Type B pancreatic cell (in vitro differentiated cells): Measurements from ENCODE around the gene ACVR2A. TPM values are rescaled to one million over a fixed set of nuclear protein-coding genes. Genes with fewer than 3 reads are reported as not detected.

Experiments
- DNase-seq: peaks from one replicate; pipeline ENCODE4 v3.0.0; 2021; ENCODE audit warnings: mixed read lengths; ENCODE audit not compliant: unreplicated experiment; ENCODE audit errors: extremely low spot score
- H3K27ac Mint-ChIP-seq: 2 replicates; pipeline ENCODE4 v1.8.0; 2021; ENCODE audit warnings: mild to moderate bottlenecking, mixed read lengths
- H3K27me3 Mint-ChIP-seq: 2 replicates; pipeline ENCODE4 v1.8.0; 2021; ENCODE audit warnings: mixed read lengths
- H3K36me3 Mint-ChIP-seq: 2 replicates; pipeline ENCODE4 v1.8.0; 2021; ENCODE audit warnings: mixed read lengths
- H3K4me1 Mint-ChIP-seq: one replicate; pipeline ENCODE4 v1.8.0; 2021; ENCODE audit warnings: mixed read lengths; ENCODE audit not compliant: unreplicated experiment
- H3K4me3 Mint-ChIP-seq: 2 replicates; pipeline ENCODE4 v1.8.0; 2021; ENCODE audit warnings: mild to moderate bottlenecking, mixed read lengths
- H3K9me3 Mint-ChIP-seq: 2 replicates; pipeline ENCODE4 v1.8.0; 2021; ENCODE audit warnings: mixed read lengths
- total RNA-seq: library from RNA; stranded (reverse); gene quantifications from 2 replicates; pipeline ENCODE4 v1.2.1, GENCODE V29; 2021; ENCODE audit warnings: low replicate concordance
- TF ChIP-seq, protein P1 (sequence below): fragments of 200-600 bp; sonication (generic); conservative IDR thresholded peaks from 2 replicates; pipeline ENCODE4 v1.5.0; 2021; ENCODE audit warnings: antibody characterized with exemption, mild to moderate bottlenecking

The ACVR2A gene
- total RNA-seq, 1 donor from 2014 or later, result 31.9 TPM

DNA sequence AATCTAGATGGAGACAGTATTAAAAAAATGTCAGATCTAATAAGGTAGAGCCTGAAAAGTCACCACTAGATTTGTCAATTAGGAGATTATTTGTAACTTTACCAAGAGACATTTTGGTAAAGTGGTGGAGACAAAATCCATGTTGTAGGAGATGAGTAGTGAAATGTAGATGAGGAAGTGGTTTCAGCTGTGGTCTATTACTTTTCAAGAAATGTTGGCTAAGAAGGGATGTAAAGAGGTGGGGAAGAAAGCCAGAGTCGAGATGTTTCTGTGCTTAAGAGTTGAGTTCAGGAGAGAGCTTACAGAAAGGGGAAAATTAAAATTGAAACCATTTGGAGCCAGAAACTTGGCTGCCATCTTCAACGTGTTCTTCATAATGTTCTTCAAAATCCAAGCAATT, 22.2 kb downstream of the ACVR2A start:
- Mint-ChIP-seq H3K27me3 (no peaks in the 10 kb centered on the region), H3K27ac (no peak overlapping the region), H3K4me1 (peaks cover 11% of the 10 kb centered on the region), H3K4me3 (no peak overlapping the region), H3K36me3 (no peaks in the 10 kb centered on the region), H3K9me3 (no peaks in the 10 kb centered on the region)
- DNase-seq, result no peak
- TF ChIP-seq, protein P1, sequence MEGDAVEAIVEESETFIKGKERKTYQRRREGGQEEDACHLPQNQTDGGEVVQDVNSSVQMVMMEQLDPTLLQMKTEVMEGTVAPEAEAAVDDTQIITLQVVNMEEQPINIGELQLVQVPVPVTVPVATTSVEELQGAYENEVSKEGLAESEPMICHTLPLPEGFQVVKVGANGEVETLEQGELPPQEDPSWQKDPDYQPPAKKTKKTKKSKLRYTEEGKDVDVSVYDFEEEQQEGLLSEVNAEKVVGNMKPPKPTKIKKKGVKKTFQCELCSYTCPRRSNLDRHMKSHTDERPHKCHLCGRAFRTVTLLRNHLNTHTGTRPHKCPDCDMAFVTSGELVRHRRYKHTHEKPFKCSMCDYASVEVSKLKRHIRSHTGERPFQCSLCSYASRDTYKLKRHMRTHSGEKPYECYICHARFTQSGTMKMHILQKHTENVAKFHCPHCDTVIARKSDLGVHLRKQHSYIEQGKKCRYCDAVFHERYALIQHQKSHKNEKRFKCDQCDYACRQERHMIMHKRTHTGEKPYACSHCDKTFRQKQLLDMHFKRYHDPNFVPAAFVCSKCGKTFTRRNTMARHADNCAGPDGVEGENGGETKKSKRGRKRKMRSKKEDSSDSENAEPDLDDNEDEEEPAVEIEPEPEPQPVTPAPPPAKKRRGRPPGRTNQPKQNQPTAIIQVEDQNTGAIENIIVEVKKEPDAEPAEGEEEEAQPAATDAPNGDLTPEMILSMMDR, result no peak

DNA sequence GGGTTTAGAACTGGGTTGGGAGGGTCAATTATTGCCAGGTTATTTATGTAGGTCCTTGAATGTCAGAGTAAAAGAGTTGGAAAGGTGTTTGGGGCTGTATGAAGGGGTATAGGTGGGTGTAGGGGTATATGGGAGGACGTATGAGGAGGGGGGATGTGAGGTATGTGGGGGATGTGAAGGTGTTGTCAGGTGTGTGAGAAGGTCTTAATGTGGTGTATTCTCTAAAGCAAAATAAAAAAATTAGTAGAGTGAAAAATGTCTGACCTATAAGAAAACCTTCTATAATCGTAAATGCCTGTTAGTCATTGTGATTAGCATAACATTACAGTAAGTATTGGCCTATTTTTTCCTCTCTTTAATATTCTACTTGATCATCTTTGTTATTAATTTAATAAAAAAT, 25.1 kb downstream of the ACVR2A start:
- Mint-ChIP-seq H3K9me3 (no peaks in the 10 kb centered on the region), H3K4me3 (no peak overlapping the region), H3K36me3 (no peaks in the 10 kb centered on the region), H3K27ac (no peak overlapping the region), H3K27me3 (no peaks in the 10 kb centered on the region), H3K4me1 (peaks cover 13% of the 10 kb centered on the region)
- no peak for DNase-seq
- TF ChIP-seq, protein P1, result no peak

DNA sequence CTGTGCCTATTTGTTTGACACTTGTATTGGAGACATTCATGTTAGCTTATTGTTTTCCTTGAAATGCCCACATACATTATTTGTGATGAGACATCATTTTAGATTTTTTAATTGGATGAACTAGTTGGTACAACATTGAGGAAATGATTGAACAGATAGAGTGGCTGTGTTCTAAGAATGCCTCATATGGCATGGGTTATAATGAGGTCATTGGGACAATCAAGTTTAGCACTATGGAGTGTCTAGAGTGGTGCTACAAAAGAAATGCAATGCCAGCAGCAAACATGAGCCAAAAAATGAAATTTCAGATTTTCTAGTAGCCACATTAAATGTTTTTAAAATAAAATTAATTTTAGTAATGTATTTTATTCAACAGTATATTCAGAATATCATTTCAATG, 28.1 kb downstream of the ACVR2A start:
- H3K4me3 Mint-ChIP-seq, result no peak overlapping the region
- no peaks in the 10 kb centered on the region for H3K36me3 Mint-ChIP-seq
- H3K9me3 Mint-ChIP-seq, result no peaks in the 10 kb centered on the region
- TF ChIP-seq, protein P1, result no peak
- no peak overlapping the region for H3K27ac Mint-ChIP-seq
- H3K27me3 Mint-ChIP-seq, result no peaks in the 10 kb centered on the region
- DNase-seq, result no peak
- peaks cover 20% of the 10 kb centered on the region for H3K4me1 Mint-ChIP-seq

DNA sequence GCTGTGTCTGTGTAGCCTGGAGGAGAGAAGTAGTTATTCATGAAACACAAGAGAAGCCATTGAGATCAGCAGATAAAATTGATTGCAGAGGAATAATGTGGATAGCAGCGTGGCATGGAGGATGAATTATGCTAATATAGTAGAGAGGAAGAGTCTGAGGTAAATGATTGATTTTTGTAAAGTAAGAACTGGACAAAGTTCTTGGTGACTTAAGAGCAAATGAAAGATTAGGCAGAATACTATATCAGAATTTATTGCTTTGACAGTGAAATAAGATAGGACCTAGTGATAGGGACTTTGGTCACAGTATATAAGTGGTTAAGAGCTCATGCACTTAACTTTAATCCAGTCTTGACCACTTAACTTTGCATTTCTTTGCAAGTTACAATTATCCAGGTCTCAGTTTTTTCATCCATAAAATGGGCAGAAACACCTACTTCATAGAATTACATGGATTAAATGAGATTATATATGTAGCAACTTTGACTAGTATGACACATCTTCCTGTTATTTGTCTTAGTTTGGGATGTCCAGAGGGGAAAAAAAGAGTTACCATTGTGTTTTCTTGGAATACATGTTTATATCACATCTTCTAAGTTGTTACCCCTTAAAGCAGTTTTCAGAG, 29.1 kb downstream of the ACVR2A start:
- Mint-ChIP-seq H3K27ac (no peak overlapping the region), H3K4me3 (no peak overlapping the region), H3K36me3 (no peaks in the 10 kb centered on the region), H3K27me3 (no peaks in the 10 kb centered on the region), H3K9me3 (no peaks in the 10 kb centered on the region), H3K4me1 (peaks cover 20% of the 10 kb centered on the region)
- TF ChIP-seq, protein P1, result no peak
- no peak for DNase-seq

DNA sequence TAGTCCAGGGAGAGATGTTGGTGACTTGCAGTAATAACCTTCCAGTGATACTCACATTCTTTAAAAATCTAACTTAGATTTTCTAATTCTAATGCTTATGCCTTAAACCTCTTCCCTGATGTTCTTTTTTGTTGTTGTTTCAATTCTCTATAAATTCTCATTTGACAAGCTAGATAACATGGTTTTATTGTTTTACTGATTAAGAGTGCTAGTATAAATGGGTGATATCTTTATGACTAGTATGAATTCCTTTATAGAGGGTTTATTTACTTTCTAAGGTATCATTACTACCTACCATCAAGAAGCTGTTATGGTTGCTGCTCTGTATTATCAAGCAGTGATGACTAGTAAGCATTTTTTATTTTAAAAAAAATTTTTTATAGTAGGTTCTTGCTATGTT, 35.0 kb downstream of the ACVR2A start:
- Mint-ChIP-seq H3K4me3 (no peak overlapping the region), H3K4me1 (peaks cover 14% of the 10 kb centered on the region), H3K9me3 (no peaks in the 10 kb centered on the region), H3K36me3 (no peaks in the 10 kb centered on the region), H3K27ac (no peak overlapping the region), H3K27me3 (no peaks in the 10 kb centered on the region)
- TF ChIP-seq, protein P1, result no peak
- no peak for DNase-seq

DNA sequence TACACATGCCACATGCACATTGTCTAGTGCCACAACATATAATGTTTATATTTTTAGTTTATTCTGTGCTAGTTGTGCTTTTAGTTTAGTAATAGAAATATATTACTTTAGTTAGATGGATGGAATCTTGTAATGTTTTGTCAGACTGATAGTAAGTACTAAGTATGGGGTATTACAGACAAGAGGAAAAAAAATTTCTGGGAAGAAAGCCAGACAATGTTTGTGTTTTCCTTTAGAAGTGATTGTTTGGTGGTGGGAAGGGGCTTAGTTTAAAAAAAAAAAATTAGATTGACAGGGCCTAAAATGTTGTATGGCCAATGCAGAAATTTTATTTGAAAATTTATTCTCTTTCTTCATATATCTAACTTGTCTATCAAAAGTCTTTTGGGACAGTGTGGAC, 37.8 kb downstream of the ACVR2A start:
- TF ChIP-seq, protein P1, result no peak
- H3K27me3 Mint-ChIP-seq, result no peaks in the 10 kb centered on the region
- no peak overlapping the region for H3K27ac Mint-ChIP-seq
- no peak overlapping the region for H3K4me3 Mint-ChIP-seq
- H3K36me3 Mint-ChIP-seq, result no peaks in the 10 kb centered on the region
- no peak for DNase-seq
- peaks cover 14% of the 10 kb centered on the region for H3K4me1 Mint-ChIP-seq
- H3K9me3 Mint-ChIP-seq, result no peaks in the 10 kb centered on the region
